ENCODE data around the gene BCAN. TPM values are rescaled to one million over a fixed set of nuclear protein-coding genes. Genes with fewer than 3 reads are reported as not detected.

BCAN gene
- total and polyA plus RNA-seq, 2 of the 4 experiments (the other 2 are of a cell fraction), result 0.07 TPM; not detected in 1

DNA sequence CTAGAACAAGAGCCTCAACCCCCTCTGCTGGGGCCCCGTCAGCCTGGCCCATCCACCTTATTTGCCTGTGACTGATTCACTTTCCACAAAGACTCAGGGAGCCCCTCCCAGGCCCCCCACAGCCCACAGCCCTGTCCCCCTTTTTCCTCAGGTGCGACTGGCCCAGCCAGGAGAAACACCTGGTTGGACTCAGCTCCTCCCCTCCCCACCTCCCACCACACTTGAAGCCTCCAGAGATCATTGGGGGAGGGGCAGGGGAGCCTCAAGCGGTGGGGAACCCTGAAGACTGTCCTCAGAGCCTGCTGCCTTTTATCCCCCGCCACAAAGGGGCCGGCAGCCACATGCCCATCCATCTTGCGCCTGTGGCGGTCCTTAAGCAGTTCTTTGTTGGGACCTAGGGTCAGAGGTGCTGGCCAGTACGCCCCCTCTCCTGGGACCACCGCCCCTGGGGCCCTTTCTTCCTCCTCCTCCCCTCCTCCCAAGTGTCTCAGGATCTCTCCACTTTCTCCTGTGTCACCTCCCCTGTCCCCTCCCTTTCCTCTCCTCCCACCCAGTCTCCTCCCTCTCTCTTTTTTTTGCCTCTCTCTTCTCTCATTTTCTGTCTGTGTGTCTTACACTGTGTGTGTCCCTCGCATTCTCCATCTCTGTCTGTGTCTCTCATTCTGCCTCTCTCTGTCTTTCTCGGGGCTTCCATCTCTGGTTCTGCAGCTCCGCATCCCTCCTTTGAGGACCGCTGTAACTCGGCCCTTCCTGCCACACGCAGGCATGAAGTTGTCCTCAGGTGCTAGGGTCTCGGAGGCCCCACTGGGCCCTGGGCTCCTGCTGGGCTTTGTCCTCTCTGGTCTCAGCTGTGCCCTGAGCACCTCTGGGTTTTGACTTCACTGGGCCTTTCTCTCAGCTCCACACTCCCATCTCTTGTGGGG is 51.3 kb downstream of the BCAN start:
- no peak overlapping the region for H3K23ac ChIP-seq (ENCODE audit: low read depth, low read length)
- H3K27ac ChIP-seq (ENCODE audit: insufficient read depth, low read length), result no peak overlapping the region
- H4K20me1 ChIP-seq (ENCODE audit: insufficient read depth, low read length), result no peaks in the 10 kb centered on the region
- dilution Hi-C loops (cut with HindIII; ENCODE audit: low sequenced_read_pairs, unreplicated experiment), result no loop called here
- H3K4me3 ChIP-seq (ENCODE audit: insufficient read depth, low read depth, low read length), result no peak overlapping the region
- H3K9me3 ChIP-seq (ENCODE audit: control insufficient read depth, insufficient read depth, low read length), result no peaks in the 10 kb centered on the region
- no peak overlapping the region for H2BK15ac ChIP-seq (ENCODE audit: low read depth, low read length)
- H3K36me3 ChIP-seq (ENCODE audit: control insufficient read depth, insufficient read depth, low read length), result no peaks in the 10 kb centered on the region
- no peak for DNase-seq
- H3K18ac ChIP-seq (ENCODE audit: low read depth, low read length), result no peak overlapping the region
- peak overlapping the region; percentile 26; the same call in 1 of the 2 replicates for H2AK5ac ChIP-seq (ENCODE audit: low read depth, low read length)
- WGBS, 2 experiments (ENCODE audit: extremely low coverage in 2 of 2, insufficient read length in 1 of 2), result 67% methylated on average over 8 of the region's 16 CpGs; no CpG with 5 or more reads in 1 of the 2 experiments
- intact Hi-C loops (cut with micrococcal nuclease), result no loop called here
- H2AFZ ChIP-seq (replicated peaks; ENCODE audit: low read length, poor library complexity), result no peak overlapping the region
- no peak overlapping the region for H4K91ac ChIP-seq (ENCODE audit: insufficient read depth, low read depth, low read length)
- H2AK9ac ChIP-seq (replicated peaks; ENCODE audit: low read depth, low read length, poor library complexity), result no peak overlapping the region
- no peaks in the 10 kb centered on the region for H3K9me1 ChIP-seq (ENCODE audit: insufficient read depth, low read length)
- no peak for ATAC-seq (ENCODE audit: low read depth)
- ChIA-PET CTCF (interaction anchor here (1.8 to 5.2 kb wide), 2 partner anchors 33 to 34 kb away, joined by 5 to 104 read pairs; partner anchors contain the start of genes ISG20L2 and METTL25B), POLR2A (ENCODE audit: unreplicated experiment) (no interaction called here)
- no TSS peak for BruUV-seq (replicated peaks)
- H2BK120ac ChIP-seq (ENCODE audit: low read depth, low read length), result no peak overlapping the region
- TF ChIP-seq, protein P1, sequence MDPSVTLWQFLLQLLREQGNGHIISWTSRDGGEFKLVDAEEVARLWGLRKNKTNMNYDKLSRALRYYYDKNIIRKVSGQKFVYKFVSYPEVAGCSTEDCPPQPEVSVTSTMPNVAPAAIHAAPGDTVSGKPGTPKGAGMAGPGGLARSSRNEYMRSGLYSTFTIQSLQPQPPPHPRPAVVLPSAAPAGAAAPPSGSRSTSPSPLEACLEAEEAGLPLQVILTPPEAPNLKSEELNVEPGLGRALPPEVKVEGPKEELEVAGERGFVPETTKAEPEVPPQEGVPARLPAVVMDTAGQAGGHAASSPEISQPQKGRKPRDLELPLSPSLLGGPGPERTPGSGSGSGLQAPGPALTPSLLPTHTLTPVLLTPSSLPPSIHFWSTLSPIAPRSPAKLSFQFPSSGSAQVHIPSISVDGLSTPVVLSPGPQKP (IDR thresholded peaks at IDR 0.05; ENCODE audit: borderline replicate concordance, low read depth, low read length), result no peak
- no peak for TF ChIP-seq CHD1 (IDR thresholded peaks at IDR 0.05; ENCODE audit: low read depth, low read length)
- TF ChIP-seq RCOR1 (IDR thresholded peaks at IDR 0.05; ENCODE audit: insufficient replicate concordance, low read length), result no peak
- TF ChIP-seq SMC3 (IDR thresholded peaks at IDR 0.05; ENCODE audit: low read depth, low read length), result no peak
- no peak for TF ChIP-seq MXI1 (IDR thresholded peaks at IDR 0.05; ENCODE audit: borderline replicate concordance, low read depth, low read length)
- TF ChIP-seq FOS (IDR thresholded peaks at IDR 0.05; ENCODE audit: low read depth, low read length), result no peak
- H3K4me1 ChIP-seq (ENCODE audit: control insufficient read depth, insufficient read depth, low read length), result peaks cover 6% of the 10 kb centered on the region; the same call in 1 of the 2 replicates
- H2BK5ac ChIP-seq (ENCODE audit: low read depth, low read length, poor library complexity, severe bottlenecking), result no peak overlapping the region
- no peak overlapping the region for H4K5ac ChIP-seq (ENCODE audit: low read depth, low read length)
- H3K4me2 ChIP-seq (ENCODE audit: low read depth, low read length), result no peak overlapping the region
- in situ Hi-C loops (cut with MboI; ENCODE audit: low sequenced_read_pairs), result loop anchor here (10.0 kb wide), 1 partner anchor 192 kb away; no protein-coding TSS in a partner anchor
- H3K9ac ChIP-seq (ENCODE audit: low read depth, low read length), result no peak overlapping the region
- H3K56ac ChIP-seq (ENCODE audit: extremely low read depth, insufficient read depth, low read length), result no peak overlapping the region
- H3K79me1 ChIP-seq (ENCODE audit: low read depth in 1 of 2, low read length in 2 of 2), result no peaks in the 10 kb centered on the region
- peaks cover 6% of the 10 kb centered on the region; the same call in 1 of the 2 replicates for H3K27me3 ChIP-seq (ENCODE audit: control insufficient read depth, insufficient read depth, low read length)
- H2BK20ac ChIP-seq (ENCODE audit: low read depth, low read length), result no peak overlapping the region
- H3K4ac ChIP-seq (ENCODE audit: low read depth, low read length), result no peak overlapping the region
- no peak overlapping the region for H4K8ac ChIP-seq (ENCODE audit: low read depth in 2 of 2, low read length in 2 of 2)
- H3K14ac ChIP-seq (replicated peaks; ENCODE audit: low read depth, low read length), result no peak overlapping the region

All from IMR-90 (cell line).